ENCODE results near the gene TJAP1.
A peak's percentile ranks its signal among the peaks of the same experiment; 100 is the strongest.

The TJAP1 gene, protein sequence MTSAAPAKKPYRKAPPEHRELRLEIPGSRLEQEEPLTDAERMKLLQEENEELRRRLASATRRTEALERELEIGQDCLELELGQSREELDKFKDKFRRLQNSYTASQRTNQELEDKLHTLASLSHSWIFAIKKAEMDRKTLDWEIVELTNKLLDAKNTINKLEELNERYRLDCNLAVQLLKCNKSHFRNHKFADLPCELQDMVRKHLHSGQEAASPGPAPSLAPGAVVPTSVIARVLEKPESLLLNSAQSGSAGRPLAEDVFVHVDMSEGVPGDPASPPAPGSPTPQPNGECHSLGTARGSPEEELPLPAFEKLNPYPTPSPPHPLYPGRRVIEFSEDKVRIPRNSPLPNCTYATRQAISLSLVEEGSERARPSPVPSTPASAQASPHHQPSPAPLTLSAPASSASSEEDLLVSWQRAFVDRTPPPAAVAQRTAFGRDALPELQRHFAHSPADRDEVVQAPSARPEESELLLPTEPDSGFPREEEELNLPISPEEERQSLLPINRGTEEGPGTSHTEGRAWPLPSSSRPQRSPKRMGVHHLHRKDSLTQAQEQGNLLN

DNA sequence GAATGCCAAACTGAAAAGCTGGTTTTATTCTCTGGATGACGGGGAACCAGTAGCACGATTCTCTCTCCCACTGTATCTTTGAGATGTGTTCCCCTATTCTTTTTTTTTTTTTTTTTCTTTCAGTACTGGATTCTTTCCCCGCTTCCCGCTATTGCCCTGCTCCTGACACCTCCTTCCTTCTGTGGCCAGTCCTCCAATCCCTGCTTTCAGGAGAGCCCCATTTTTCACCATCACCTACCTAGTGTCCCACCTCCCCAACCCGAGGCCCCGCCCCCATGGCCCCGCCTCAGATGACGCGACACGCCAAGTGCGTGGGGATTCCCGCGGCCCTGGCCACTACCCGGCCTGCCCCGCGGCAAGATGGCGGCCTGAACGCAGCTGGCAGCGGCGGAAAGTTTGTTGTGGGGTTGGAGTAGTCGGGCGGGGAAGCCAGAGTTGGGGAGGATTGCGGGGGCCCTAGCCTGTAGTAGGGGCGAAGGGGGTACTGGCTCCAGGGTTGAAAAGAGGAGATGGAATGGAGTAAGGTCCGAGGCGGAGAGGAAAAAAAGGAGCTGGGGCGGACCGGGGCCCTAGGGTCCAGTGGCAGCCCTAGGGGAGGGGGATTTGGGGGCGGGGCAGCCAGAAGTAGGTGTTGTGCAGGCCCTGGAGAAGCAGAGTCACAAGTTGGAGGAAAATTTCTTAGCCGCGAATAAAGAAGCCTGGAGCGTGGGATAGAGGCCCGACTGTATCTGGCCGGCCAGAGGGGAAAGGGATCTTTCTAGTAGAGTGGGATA is at the start of gene TJAP1:
TJAP1 (plus strand) TSS at position 336 of the 773 bp plus-strand sequence. CDS start 21,432 bp downstream, outside the sequence.
- Histone ChIP-seq H3K9me3 (ENCODE audit: insufficient read depth, low read length) (no peaks in the 10 kb centered on the region), H3K36me3 (replicated peaks; ENCODE audit: low read depth, low read length) (peaks cover 4% of the 10 kb centered on the region), H2AFZ (ENCODE audit: low read depth, low read length) (peak within 1 kb of the TSS; percentile 87), H3K4me1 (ENCODE audit: low read length) (peaks cover 14% of the 10 kb centered on the region), H3K9ac (ENCODE audit: low read length) (peak within 1 kb of the TSS; percentile 75), H3K4me3 (ENCODE audit: low read length) (peak within 1 kb of the TSS; percentile 81), H3K27ac (ENCODE audit: low read length) (peak within 1 kb of the TSS; percentile 20; the same call in 1 of the 2 replicates), H3K4me2 (ENCODE audit: low read length) (peak within 1 kb of the TSS; percentile 95), H4K20me1 (ENCODE audit: insufficient read depth, low read length) (peaks cover 8% of the 10 kb centered on the region; the same call in 1 of the 2 replicates), H3K79me2 (ENCODE audit: low read length) (peaks cover 47% of the 10 kb centered on the region), H3K27me3 (ENCODE audit: low read depth, low read length) (no peaks in the 10 kb centered on the region)
- TF ChIP-seq, protein P1, sequence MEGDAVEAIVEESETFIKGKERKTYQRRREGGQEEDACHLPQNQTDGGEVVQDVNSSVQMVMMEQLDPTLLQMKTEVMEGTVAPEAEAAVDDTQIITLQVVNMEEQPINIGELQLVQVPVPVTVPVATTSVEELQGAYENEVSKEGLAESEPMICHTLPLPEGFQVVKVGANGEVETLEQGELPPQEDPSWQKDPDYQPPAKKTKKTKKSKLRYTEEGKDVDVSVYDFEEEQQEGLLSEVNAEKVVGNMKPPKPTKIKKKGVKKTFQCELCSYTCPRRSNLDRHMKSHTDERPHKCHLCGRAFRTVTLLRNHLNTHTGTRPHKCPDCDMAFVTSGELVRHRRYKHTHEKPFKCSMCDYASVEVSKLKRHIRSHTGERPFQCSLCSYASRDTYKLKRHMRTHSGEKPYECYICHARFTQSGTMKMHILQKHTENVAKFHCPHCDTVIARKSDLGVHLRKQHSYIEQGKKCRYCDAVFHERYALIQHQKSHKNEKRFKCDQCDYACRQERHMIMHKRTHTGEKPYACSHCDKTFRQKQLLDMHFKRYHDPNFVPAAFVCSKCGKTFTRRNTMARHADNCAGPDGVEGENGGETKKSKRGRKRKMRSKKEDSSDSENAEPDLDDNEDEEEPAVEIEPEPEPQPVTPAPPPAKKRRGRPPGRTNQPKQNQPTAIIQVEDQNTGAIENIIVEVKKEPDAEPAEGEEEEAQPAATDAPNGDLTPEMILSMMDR (IDR thresholded peaks at IDR 0.05; ENCODE audit: low read depth, low read length), result no peak
- no peak for TF ChIP-seq EZH2phosphoT487 (IDR thresholded peaks at IDR 0.05; ENCODE audit: low read depth)

DNA sequence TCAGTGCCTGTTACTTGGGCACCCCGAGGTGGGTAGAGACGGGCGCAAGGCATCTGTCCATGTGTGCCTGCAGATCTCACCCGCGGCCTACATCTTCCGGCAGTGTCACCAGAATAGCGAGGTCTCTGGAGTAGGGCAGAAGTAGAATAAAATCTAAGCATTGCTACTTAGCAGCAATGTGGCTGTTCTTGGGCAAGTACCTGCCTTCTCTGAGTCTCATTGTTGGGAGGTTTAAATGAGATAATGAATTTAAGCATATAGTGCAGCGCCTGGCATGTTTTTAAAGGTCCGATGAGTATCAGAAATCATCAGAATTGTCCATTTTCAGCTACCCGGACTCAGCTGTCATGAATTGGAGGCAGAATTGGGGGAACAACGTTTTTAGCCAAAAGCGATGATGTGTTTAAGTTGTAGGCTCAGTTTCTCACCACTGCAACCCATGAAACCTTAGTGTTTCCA is 49.2 kb upstream of the TJAP1 start:
- peaks cover 12% of the 10 kb centered on the region for H3K36me3 ChIP-seq (replicated peaks; ENCODE audit: low read depth, low read length)
- H3K4me3 ChIP-seq (ENCODE audit: low read length), result peak overlapping the region; percentile 79
- H3K4me1 ChIP-seq (ENCODE audit: low read length), result peaks cover 16% of the 10 kb centered on the region
- peaks cover 21% of the 10 kb centered on the region for H3K79me2 ChIP-seq (ENCODE audit: low read length)
- TF ChIP-seq, protein P1 (IDR thresholded peaks at IDR 0.05; ENCODE audit: low read depth, low read length), result no peak
- no peak for TF ChIP-seq EZH2phosphoT487 (IDR thresholded peaks at IDR 0.05; ENCODE audit: low read depth)
- no peaks in the 10 kb centered on the region for H3K27me3 ChIP-seq (ENCODE audit: low read depth, low read length)
- peak overlapping the region; percentile 70 for H3K27ac ChIP-seq (ENCODE audit: low read length)
- H3K9ac ChIP-seq (ENCODE audit: low read length), result peak overlapping the region; percentile 75
- H3K4me2 ChIP-seq (ENCODE audit: low read length), result peak overlapping the region; percentile 76
- peak overlapping the region; percentile 87 for H2AFZ ChIP-seq (ENCODE audit: low read depth, low read length)
- no peaks in the 10 kb centered on the region for H4K20me1 ChIP-seq (ENCODE audit: insufficient read depth, low read length)
- no peaks in the 10 kb centered on the region for H3K9me3 ChIP-seq (ENCODE audit: insufficient read depth, low read length)

DNA sequence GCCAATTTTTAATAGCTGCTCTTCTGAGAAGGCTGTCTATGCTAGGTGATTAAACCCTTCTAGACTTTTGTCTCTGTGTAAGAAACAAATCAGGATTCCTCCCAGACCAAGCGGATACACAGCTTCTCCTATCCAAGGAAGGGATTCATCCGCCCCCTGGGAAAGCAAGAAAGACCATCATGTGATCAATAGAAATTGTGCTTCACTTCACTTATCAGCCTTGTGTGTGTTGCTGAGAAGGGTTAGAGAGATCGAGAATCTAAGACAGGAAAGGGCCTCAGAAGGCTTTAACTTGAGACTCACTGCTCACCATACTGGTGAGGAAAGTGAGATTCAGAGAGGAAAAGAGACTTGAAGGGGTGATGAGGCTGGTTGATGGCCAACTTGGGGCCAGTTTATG is 48.5 kb upstream of the TJAP1 start:
- no peaks in the 10 kb centered on the region for H3K9me3 ChIP-seq (ENCODE audit: insufficient read depth, low read length)
- H4K20me1 ChIP-seq (ENCODE audit: insufficient read depth, low read length), result no peaks in the 10 kb centered on the region
- peak overlapping the region; percentile 79 for H3K4me3 ChIP-seq (ENCODE audit: low read length)
- no peak for TF ChIP-seq EZH2phosphoT487 (IDR thresholded peaks at IDR 0.05; ENCODE audit: low read depth)
- TF ChIP-seq, protein P1 (IDR thresholded peaks at IDR 0.05; ENCODE audit: low read depth, low read length), result no peak
- no peaks in the 10 kb centered on the region for H3K27me3 ChIP-seq (ENCODE audit: low read depth, low read length)
- peaks cover 14% of the 10 kb centered on the region for H3K4me1 ChIP-seq (ENCODE audit: low read length)
- H2AFZ ChIP-seq (ENCODE audit: low read depth, low read length), result no peak overlapping the region
- peaks cover 21% of the 10 kb centered on the region for H3K79me2 ChIP-seq (ENCODE audit: low read length)
- no peak overlapping the region for H3K27ac ChIP-seq (ENCODE audit: low read length)
- H3K4me2 ChIP-seq (ENCODE audit: low read length), result peak overlapping the region; percentile 76
- peaks cover 19% of the 10 kb centered on the region for H3K36me3 ChIP-seq (replicated peaks; ENCODE audit: low read depth, low read length)
- peak overlapping the region; percentile 75 for H3K9ac ChIP-seq (ENCODE audit: low read length)
